LHCN-M2 (cell line): ENCODE results near the gene UBTF. TPM values are rescaled to one million over a fixed set of nuclear protein-coding genes. Genes with fewer than 3 reads are reported as not detected.
A peak's percentile ranks its signal among the peaks of the same experiment; 100 is the strongest.
"Not testable (repeated sequence)": the region's sequence is repeated elsewhere in the genome, so short reads cannot be mapped to it uniquely, and the experiment has no call there.

ENCODE experiments used
- DNase-seq: peaks from one replicate; pipeline ENCODE4 v3.0.0-alpha.2; 2012; ENCODE audit warnings: low read depth
- total RNA-seq: library from RNA; depleted of rRNA; stranded (reverse); fragments of >200 nt; gene quantifications from 2 replicates; pipeline ENCODE4 v1.2.3, GENCODE V29; 2014

Gene UBTF
- total RNA-seq, 1 experiment from 2014 or later: 66.5 TPM

DNA sequence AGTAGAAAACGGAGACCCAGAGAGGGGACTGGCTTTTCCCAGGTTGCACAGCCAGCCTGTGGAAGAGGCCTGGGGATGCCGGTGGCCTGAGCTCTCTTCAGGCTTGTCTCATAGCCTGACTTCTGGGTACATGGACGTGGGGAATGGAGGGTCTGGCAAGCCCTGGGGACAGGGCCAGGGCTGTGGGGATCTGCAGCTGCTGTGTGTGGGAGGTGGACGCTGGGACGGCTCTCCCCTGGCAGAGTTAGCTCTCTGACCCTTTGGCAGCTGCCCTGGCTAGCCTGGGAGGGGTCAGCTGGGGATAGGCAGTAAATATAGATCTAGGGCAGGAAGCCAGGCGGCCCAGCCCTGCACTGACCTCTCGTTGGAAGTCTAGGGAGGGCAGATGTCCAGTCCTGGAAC lies 28.0 kb upstream of the UBTF start:
- peak; percentile 45 for DNase-seq

DNA sequence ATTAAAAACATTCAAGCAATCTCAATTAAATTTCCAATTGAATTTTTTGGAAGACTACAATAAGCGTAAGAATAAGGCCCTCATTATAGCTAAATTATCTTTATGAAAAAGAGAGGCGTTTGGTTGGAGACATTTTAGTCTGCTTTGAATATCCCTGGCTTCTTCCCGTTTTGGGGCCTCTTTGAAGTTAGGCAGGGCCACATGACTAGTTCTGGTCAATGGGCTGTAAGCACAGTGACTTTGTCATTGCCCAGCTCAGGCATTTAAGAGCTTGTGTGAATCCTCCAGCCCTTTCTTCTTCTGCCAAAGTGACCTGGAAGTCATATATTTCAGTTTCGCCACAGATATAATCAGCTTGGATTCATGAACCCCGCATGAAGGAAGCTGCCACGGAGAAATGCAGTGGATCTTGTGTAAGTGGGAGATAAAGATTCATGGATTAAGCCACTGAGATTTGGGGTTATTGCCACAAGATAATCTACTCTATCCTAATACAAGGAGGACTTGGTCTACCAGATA lies 21.7 kb upstream of the UBTF start:
- DNase-seq: no peak

DNA sequence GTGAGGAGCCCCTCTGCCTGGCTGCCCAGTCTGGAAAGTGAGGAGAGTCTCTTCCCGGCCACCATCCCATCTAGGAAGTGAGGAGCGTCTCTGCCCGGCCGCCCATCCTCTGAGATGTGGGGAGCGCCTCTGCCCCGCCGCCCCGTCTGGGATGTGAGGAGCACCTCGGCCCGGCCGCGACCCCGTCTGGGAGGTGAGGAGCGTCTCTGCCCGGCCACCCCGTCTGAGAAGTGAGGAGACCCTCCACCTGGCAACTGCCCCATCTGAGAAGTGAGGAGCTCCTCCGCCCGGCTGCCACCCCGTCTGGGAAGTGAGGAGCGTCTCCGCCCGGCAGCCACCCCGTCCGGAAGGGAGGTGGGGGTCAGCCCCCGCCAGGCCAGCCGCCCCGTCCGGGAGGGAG lies 18.4 kb upstream of the UBTF start:
- not testable (repeated sequence) for DNase-seq

DNA sequence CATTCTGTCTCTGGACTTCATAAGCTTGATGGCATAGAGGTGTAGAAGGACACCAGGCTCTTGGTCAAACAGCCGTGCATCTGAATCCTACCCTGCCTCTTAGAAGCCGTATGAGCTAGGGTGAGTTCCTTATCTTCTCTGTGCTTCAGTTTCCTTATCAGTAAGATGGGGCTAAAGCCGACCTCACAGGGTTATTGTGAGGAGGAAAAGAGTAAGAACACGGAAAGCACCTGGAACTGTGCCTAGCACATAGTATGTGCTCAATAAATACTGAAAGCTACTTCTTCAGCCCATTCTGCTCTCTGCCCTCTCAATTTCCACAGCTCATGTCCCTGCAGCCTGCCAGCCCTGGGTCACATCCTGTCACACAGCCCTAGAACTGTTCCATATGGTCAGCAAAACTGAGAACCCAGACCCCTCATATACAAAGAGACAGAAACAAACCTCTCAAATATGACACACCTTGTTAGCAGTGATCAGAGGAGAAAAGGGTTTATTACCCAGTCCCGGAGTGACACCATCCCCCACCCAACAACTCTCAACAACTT lies 17.0 kb upstream of the UBTF start:
- no peak for DNase-seq

DNA sequence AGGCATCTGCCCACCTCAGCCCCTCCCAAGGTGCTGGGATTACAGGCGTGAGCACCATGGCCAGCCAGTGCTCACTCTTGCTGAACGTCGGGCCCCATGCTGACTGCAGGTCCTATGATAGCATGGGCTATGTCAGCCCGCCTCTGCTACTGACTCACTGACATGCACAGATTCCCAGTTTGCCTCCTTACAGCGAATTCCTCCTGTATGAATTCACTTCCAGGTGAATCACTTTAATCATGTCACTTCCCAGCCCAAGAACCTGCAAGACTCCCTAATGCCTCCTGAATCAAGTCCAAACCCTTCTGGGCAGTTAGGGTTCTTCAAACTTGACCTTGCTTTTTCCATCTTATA lies 16.1 kb upstream of the UBTF start:
- DNase-seq: no peak

DNA sequence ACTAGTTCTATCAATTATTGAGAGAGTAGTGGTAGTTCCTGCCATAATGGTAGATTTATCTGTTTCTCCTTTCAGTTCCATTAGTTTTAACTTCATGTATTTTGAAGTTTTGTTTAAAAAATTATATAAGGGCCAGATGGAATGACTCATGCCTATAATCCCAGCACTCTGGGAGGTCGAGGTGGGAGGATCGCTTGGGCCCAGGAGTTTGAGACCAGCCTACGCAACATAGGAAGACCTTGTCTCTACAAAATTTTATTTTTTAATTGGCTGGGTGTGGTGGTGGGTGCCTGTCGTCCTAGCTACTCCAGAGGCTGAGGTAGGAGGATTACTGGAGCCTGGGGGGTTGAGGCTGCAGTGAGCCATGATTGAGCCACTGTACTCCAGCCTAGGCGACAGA lies 14.1 kb upstream of the UBTF start:
- no peak for DNase-seq

DNA sequence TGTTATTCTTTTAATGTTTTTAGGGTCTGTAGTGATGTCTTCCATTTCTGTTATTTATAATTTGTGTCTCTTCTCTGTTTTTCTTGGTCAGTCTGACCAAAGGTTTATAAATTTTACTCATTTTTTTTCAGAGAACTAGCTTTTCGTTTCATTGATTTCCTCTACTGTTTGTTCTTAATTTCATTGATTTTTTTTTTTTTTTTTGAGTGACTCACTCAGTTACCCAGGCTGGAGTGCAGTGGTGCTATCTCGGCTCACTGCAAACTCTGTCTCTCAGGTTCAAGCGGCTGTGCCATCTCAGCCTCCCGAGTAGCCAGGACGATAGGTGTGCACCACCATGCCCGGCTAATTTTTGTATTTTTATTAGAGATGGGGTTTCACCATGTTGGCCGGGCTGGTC lies 12.6 kb upstream of the UBTF start:
- DNase-seq: no peak

DNA sequence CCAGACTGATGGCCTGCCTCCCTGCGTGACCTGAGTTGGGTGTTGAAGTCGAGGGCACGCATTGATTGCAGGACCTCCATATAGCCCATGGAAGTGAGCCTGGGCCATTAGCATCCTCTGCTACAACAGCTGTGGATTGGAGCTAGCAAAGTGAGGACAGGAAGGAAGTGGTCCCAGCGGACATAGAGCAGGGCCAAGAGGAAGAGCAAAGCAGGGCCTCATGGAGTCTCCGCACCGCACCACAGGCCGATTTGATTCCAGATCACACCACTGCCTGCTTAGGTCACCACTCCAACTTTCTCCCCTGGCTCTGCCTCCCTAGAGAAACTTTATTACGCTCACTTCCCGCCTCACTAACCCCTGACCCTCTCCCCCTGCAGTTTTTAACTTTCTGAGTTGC lies 10.7 kb upstream of the UBTF start:
- DNase-seq: no peak

DNA sequence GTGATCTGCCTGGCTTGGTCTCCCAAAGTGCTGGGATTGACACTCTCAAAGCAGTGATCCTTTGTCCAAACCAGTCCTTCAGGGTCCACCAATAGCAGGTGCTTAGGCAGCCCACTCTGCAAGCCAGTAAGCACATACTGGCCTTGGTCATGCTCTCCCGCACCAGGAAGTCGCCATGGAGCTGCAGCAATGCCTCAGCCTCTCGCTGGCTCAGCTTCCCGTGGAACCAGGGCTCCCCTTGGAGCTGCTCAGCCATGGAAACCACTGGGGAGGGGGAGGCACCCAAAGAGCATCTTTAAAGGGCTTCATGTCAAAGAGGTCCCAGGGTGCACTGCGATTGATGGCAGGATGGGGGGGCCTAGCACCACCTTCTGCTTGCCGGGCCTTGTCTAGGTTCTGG lies 9.6 kb upstream of the UBTF start:
- no peak for DNase-seq

DNA sequence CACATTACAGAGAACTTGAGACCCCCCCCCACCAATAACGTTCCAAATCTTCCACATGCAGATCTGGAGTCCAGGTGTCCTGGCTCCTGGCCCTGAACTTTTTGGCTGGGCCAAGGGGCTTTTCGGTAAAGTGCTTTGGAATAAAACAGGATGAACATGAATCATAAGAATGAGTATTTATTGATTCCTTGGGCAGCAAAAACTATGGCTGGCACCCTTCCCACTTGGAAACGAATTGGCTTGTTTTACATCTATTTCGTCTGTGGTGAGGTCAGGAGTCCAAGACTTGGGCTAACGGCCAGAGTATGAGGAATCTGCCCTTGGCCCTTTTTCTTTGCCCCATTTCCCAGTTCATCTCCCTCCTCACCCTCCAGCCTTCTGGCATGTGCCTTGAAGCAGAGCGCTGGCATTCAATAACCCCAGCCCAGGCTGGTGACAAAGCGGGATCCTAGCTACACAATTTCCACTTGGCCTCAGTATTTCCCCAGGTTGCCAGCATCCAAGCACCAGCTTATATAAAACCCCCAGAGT lies 4.1 kb upstream of the UBTF start:
- DNase-seq: no peak

DNA sequence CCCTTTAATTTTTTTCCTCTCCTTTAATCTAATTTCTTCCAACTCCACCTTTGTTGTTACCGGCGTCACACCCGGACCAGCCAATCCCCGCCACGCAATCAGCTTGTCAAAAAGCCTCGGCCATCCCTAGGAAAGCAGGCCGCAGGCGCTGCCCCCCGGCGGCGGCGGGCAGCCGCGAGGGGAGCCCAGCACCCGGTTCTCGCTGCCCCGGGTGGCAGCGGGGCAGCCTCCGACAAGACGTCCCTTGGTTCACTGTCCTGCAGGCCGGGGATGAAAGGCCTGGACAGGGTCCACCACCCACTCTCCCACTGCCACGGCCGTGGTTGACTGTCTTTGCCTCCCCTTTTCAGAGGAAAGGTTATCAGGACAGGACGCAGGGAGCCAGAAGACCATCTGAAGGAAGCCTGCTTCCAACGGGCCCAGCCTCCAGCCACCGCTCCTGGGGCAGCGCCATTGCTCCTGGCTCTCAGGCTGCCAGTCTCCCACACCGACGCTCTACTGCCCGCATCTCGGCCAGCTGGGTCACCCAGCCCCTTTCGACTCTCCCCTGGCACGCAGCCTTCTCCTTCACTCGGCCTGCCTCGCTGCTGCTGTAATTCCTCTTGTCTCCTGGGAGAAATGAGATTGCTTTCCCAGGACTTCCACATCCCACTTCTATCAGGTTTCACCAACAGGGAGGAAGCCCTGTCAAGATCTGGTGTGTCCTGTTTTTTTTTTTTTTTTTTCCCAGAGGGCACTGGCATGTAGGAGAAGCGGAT lies 2.8 kb upstream of the UBTF start:
- DNase-seq: peak; percentile 91

DNA sequence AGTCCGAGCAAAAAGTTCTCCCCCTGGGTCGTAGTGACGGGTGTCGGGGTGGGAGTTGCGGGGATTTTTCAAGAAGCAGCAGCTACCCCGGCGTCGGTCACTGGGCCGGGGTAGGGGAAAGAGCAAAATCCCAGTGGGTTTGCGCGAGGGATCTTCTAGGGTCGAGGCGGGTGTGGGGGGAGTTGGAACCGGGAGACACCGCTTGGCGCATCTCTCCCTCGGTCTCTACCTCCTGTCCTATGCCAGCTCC lies 2.3 kb upstream of the UBTF start:
- no peak for DNase-seq

DNA sequence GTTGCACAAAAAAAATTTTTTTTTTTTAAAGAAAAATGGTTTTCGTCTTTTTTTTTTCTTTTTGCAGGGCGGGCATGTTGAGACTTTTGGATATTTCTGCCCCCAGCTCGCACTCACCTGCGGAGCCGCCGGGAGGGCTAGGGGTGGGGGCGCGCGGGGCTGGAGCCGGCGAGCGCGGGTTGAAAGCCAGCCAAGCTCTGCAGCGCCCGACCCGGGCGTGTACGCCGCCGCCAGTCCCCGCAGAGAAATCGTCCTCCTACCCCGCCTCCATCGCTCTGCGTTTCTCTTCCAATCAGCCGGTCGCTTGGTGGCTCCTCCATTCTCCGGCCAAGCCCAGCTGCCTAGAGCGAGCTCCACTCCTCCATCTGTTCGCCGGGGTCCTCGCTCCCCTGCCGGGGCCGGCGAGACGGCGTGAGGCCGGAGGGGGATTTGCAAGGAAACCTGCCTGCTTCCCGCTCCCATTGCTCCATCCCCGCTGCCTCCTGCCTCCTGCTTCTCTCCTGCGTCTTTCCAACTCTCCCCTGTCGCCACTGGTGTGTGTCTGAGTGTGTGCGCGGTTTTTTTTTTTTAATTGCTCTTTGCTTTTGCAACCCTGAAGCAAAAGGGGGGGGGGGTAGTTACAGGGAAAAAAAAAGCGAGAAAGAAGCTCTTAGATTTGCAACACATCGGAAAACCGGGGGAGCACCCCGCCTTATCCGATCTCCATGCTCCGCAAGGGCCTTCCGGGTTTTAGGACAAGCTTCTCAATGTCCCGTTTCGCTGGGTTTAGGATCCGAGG lies 1.8 kb upstream of the UBTF start:
- DNase-seq: peak; percentile 67

DNA sequence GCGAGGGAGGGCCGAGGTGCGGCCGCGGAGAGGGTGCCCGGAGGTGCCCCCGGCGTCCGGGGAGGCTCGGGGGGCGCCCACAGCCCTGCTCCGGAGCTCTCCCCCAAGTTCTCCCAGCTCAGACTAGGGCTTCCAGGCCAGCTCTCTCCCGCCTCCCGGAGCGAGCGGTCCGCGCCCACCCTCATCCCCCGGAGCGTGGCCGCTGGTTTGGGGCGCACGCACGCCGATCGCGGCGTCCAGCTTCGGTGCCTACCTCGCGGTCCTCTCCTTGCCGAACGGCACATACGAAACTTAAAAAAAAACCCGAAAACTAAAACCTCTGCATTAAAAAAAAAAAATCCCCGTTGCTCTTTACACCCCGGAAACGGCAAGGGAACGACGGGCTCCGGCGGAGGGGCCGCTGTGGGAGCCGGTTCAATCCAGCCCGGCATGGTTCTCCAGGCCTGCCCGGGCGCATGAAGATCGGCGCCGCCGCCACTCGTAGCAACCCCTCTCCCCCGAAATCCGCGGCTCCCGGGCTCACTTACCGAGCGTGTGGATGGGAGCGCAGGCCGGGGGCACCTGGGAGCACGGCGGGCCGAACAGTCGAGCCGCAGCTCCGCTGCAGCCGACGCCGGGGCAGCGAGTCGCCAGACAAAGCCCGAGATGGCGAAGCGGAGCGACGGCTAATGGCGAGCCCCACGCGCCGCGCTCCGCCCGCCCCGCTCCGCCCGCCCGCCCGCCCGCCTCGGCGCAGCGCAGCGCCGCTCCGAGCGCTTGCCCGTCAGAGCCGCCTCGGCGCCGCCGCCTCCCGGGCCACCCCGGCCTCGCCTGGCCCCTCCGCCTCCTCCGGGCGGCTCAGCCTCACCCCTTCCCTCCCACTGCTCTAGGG lies 973 bp upstream of the UBTF start:
- peak; percentile 45 for DNase-seq

DNA sequence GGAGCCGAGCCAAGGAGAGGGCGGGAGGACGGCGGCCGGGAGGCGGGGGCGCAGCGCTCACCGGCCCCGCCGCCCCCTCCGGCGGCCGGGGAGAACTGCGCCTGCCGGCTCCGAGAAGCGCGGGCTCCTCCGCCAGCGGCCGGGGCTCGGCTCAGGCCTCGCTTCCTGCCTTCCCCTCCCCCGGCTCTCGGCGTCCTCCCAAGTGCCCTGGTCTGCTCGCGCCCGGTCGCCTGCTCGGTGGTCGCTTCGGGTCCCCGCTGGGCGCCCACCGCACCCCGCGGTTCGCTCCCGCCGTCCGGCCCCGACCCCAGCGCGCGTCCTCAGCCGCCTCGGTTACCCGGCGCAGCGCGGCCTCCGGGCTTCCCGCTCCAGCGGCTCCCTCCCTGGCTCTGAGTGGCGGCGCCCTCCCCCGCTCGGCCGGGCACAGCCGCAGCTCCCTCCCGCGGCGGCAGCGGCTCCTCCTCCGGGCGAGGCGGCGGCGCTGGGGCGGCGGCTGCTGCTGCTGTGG lies 313 bp downstream of the UBTF start:
- peak; percentile 65 for DNase-seq

DNA sequence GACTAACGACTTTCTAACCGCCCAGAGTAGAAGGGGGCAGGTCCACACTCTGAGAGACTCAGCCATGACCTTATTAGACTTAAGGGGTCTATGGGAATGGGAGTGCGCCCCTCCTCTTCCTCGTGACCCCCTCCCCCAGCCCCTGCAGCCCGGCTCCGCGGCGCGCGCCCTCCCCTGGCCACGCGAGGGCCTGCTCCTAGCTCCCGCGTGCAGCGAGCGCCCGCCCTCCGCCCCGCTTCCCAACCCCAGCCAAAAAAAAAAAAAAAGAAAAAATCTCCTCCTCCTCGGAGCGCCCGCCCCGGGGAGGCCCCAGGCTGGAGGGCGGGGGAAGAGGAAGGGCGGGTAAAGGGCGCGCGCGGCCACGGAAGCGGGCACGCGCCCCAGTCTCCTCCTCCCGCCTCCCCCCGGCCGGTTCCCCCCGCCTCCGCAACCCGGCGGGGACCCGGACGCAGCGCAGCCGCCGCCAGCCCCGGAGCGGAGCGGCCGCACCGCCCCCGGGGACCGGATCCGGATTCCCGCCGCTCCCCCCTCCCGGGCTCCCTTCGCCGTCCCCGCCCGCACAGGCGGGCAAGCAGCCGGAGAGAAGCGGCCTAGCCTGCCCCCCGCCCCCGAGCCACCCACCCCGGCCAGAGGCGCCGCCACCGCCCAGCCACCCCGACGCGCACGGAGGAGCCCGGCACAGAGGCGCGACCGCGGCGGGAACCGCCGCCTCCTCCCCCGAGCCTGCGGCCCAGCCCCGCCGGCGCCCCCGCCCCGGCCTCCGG lies 949 bp downstream of the UBTF start:
- DNase-seq: peak; percentile 90

DNA sequence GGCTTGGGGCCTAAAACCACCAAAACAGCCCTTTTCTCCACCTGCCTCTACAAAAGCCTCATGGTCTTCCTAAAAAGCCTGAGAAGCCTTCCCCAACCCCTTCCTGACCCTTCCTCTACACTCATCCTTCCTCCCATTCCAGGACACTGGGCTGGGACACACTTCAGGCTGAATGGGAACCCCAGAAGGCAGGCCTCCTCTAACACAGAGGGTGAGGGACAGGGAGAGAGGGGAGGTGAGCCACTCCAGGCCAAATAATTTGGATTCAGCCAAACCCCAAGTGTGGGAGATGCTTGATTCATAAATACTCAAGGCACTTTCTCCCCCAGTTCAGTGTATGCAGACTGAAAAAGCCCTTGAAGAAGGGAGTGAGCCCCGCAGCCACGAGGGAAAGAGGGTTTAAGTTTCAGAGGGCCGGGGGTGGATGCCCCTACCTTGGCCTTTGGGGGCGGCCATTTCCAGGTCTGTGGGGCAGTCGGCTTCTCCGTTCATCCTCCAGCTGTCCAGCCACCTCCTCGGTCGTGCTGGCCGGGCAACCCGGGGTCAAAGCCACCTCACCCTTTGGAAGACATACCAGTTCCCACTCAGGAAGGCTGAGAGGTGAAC lies 1.6 kb downstream of the UBTF start:
- DNase-seq: no peak

DNA sequence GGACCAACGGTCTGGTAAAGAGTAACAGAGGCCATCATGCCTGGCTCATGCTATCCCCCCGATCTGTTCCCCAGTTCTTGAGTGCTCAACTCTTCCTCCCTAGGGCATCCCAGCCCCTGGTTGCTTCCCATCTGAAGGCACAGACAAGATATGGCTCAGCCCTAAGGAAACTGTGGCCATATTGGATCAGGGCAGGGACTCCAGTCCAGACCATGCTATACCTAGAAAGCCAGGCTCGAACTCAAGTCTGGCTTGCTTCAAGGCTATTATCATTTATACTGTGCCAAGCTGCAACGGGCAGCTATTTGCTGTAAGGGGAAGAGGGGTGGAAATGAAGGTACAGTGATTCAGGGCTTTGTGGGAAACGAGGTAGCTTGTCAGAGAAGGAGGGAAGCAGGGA lies 2.8 kb downstream of the UBTF start:
- DNase-seq: no peak

DNA sequence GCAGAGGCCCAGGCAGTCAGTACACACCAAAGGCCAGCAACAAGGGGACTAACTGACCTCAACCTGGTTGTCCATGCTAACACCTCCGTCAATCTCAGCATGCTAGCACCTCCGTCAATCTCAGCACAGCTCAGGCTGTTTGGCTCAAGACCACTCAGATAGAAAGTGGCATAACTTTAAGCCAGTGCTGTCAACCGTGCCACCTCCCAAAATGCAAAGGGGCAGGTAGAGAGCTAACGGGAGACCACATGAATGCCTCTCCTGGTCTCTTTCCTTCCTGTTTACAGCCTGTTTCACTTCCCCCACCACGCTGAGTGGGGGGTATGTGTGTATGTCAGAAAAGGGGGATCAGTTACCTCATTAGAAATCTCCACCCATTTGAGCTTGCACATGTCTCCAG lies 3.3 kb downstream of the UBTF start:
- no peak for DNase-seq

DNA sequence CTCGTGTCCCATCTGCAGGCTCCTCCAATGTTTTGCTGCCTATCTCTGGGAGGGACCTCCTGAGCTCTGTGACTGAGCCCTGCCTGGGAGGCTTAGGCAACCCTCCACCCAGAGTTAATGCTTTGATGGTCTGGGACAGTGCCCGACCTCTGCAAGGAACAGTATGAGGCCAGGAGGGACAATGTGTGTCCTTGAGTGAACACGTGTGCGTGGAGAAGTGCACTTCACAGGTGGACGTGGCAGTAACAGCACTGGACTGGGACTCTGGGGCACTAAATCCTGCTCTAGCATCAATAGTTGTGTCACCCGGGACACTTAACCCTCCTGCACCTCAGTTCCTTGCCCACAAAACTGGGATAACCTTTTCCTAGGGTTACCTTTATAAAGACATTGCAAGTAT lies 4.6 kb downstream of the UBTF start:
- no peak for DNase-seq

DNA sequence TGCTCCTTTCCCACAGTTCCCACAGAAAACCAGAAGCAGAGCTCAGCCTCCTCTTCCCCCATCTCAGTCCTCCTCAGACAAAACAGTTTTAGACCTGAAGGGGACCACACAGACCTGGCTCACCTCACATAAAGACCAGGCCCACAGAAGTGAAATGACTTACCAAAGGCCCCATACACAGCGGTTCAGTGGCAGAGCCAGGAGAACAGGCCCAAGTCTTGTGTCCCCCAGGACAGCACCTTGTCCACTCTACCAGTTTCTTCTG lies 5.3 kb downstream of the UBTF start:
- DNase-seq: no peak
